ENCODE measurements around the gene EGFLAM.

- TF ChIP-seq CTCF (IDR thresholded peaks at IDR 0.05) (no peak), POLR2A (IDR thresholded peaks at IDR 0.05) (no peak)
These were observed 204.7 kb downstream of the EGFLAM start for GRCh38 chr5:38462976-38463633.

Data from heart left ventricle (tissue), 13 donors.